Measurements from ENCODE around the gene LMO1. TPM values are rescaled to one million over a fixed set of nuclear protein-coding genes. Genes with fewer than 3 reads are reported as not detected.

The LMO1 gene
- polyA plus RNA-seq, 1 of the 3 experiments (the other 2 are of a cell fraction): 0.12 TPM

DNA sequence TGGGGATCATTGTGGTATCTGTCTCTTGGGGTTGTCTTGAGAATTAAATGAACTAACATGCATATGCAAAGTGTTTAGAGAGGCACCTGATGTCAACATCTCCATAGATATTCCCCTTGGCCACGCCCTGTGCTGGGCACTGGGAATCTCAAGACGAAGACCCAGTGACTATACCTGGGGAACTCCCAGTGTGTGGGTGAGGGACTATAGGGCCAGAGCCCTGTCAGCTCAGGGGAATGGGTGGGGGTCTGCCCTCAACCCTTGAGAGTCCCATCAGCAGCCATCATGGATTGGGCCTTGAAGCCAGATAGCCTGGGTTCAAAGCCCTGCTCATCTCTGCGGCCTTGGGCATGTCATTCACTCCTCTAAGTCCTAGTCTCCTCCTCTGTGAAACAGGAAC, 21.6 kb upstream of the LMO1 start (continued):
- TF ChIP-seq, protein P1, sequence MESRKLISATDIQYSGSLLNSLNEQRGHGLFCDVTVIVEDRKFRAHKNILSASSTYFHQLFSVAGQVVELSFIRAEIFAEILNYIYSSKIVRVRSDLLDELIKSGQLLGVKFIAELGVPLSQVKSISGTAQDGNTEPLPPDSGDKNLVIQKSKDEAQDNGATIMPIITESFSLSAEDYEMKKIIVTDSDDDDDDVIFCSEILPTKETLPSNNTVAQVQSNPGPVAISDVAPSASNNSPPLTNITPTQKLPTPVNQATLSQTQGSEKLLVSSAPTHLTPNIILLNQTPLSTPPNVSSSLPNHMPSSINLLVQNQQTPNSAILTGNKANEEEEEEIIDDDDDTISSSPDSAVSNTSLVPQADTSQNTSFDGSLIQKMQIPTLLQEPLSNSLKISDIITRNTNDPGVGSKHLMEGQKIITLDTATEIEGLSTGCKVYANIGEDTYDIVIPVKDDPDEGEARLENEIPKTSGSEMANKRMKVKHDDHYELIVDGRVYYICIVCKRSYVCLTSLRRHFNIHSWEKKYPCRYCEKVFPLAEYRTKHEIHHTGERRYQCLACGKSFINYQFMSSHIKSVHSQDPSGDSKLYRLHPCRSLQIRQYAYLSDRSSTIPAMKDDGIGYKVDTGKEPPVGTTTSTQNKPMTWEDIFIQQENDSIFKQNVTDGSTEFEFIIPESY (IDR thresholded peaks at IDR 0.05; ENCODE audit: borderline replicate concordance, low read depth): no peak
- TF ChIP-seq TCF12 (IDR thresholded peaks at IDR 0.05) (no peak), FOXM1 (IDR thresholded peaks at IDR 0.05; ENCODE audit: low read depth) (no peak), ELF1 (IDR thresholded peaks at IDR 0.05) (no peak)
- TF ChIP-seq, protein P2, sequence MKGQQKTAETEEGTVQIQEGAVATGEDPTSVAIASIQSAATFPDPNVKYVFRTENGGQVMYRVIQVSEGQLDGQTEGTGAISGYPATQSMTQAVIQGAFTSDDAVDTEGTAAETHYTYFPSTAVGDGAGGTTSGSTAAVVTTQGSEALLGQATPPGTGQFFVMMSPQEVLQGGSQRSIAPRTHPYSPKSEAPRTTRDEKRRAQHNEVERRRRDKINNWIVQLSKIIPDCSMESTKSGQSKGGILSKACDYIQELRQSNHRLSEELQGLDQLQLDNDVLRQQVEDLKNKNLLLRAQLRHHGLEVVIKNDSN (IDR thresholded peaks at IDR 0.05; ENCODE audit: borderline replicate concordance, low read depth): no peak
- TF ChIP-seq, protein P3, sequence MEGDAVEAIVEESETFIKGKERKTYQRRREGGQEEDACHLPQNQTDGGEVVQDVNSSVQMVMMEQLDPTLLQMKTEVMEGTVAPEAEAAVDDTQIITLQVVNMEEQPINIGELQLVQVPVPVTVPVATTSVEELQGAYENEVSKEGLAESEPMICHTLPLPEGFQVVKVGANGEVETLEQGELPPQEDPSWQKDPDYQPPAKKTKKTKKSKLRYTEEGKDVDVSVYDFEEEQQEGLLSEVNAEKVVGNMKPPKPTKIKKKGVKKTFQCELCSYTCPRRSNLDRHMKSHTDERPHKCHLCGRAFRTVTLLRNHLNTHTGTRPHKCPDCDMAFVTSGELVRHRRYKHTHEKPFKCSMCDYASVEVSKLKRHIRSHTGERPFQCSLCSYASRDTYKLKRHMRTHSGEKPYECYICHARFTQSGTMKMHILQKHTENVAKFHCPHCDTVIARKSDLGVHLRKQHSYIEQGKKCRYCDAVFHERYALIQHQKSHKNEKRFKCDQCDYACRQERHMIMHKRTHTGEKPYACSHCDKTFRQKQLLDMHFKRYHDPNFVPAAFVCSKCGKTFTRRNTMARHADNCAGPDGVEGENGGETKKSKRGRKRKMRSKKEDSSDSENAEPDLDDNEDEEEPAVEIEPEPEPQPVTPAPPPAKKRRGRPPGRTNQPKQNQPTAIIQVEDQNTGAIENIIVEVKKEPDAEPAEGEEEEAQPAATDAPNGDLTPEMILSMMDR (IDR thresholded peaks at IDR 0.05): no peak

DNA sequence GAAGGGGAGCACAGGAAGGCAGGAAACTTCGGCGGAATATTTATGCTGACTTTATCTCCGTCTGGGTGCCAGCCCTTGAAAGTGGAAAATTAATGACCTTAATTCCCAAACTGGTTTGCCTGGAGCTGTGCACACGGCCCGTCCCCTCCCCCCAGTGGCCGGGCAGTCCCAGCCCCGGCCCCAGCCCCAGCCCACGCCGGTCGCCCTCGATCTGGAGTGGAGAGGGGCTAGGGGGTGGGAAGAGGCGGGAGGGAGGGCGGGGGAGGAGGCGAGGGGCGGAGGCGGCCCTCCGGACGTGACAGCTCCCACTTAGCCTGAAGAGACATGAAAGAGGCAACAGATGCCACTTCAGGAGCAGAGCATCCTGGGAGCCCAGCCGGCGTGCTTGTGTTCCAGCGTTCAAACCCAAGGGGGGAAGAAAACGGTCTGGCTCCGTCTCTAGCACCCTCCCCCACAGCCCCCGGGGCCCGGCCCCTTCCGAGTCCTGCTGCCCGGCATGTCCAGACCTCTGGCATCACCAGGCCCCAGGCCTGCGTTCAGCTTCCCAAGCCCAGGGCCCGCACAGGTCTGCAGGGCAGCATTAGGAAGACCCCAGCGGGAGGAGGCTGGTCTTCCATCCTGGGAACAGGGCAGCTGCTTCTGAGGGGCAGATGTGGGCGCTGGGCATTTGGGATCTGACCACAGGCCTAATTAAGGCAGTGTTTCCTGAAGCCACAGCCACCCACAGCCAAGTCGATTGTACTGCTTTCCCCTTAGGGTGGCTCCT, 20.0 kb upstream of the LMO1 start:
- 15% methylated on average over 28 of the region's 32 CpGs for WGBS (ENCODE audit: low lambda C conversion rate)
- peak; percentile 93 for DNase-seq
- POLR2A ChIA-PET: interaction anchor here (0.5 to 2.6 kb wide), 9 partner anchors 14 to 55 kb away, joined by 3 to 19 read pairs (median 4); partner anchors contain the start of gene LMO1
- H3K4me3 ChIP-seq (ENCODE audit: low read depth in 2 of 2, low read length in 1 of 2): peak overlapping the region in 1 of 2 experiments; percentile 5; a peak in 1 of 4 replicates
- no peaks in the 10 kb centered on the region; the same call in 1 of the 2 replicates for H3K27me3 ChIP-seq (ENCODE audit: insufficient read depth)
- no peak overlapping the region for H3K9ac ChIP-seq
- no peaks in the 10 kb centered on the region for H3K36me3 ChIP-seq (replicated peaks in 1 of 2; ENCODE audit: control insufficient read depth in 1 of 2, insufficient read depth in 2 of 2, low read length in 1 of 2)
- H2AFZ ChIP-seq (ENCODE audit: low read depth): no peak overlapping the region
- peaks cover 0 to 34% of the 10 kb centered on the region in 2 experiments; a peak in 2 of 4 replicates for H3K4me1 ChIP-seq (ENCODE audit: control insufficient read depth in 1 of 2, insufficient read depth in 2 of 2, low read depth in 1 of 2, low read length in 1 of 2)
- no peak overlapping the region for H3K4me2 ChIP-seq
- H3K79me2 ChIP-seq (ENCODE audit: insufficient read depth): no peaks in the 10 kb centered on the region
- no peaks in the 10 kb centered on the region for H3F3A ChIP-seq (replicated peaks; ENCODE audit: insufficient read depth)
- CTCF ChIA-PET: interaction anchor here (0.7 to 3.3 kb wide), 17 partner anchors 10 to 283 kb away, joined by 3 to 24 read pairs (median 4); partner anchors contain the start of gene LMO1
- TF ChIP-seq, protein P4, sequence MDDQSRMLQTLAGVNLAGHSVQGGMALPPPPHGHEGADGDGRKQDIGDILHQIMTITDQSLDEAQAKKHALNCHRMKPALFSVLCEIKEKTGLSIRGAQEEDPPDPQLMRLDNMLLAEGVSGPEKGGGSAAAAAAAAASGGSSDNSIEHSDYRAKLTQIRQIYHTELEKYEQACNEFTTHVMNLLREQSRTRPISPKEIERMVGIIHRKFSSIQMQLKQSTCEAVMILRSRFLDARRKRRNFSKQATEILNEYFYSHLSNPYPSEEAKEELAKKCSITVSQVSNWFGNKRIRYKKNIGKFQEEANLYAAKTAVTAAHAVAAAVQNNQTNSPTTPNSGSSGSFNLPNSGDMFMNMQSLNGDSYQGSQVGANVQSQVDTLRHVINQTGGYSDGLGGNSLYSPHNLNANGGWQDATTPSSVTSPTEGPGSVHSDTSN (IDR thresholded peaks at IDR 0.05): 0 out of 2 replicates have a peak, but pooled peaks have one; percentile 16
- peak; percentile 58 for TF ChIP-seq CHD2 (IDR thresholded peaks at IDR 0.05; ENCODE audit: low read length, partially characterized antibody)
- TF ChIP-seq EP300 (IDR thresholded peaks at IDR 0.05; ENCODE audit: borderline replicate concordance in 1 of 2, low read depth in 1 of 2, low read length in 1 of 2): peak in 1 of 2 experiments; percentile 57; a peak in 1 of 4 replicates
- peak; percentile 83 for TF ChIP-seq RCOR1 (IDR thresholded peaks at IDR 0.05; ENCODE audit: low read length)
- TF ChIP-seq YY1 (IDR thresholded peaks at IDR 0.05; ENCODE audit: low read depth): no peak
- no peak for TF ChIP-seq RXRA (IDR thresholded peaks at IDR 0.05; ENCODE audit: borderline replicate concordance, low read depth)
- H3K9me2 ChIP-seq: no peaks in the 10 kb centered on the region
- H3K27ac ChIP-seq (ENCODE audit: low read depth in 2 of 2, low read length in 1 of 2): peak overlapping the region in 1 of 2 experiments; percentile 98; a peak in 2 of 4 replicates
- H3K9me3 ChIP-seq: no peaks in the 10 kb centered on the region
- no peaks in the 10 kb centered on the region for H4K20me1 ChIP-seq (ENCODE audit: insufficient read depth)
